Upper lobe of right lung (tissue), 1 donor: ENCODE results near the gene TMEM8B. TPM values are rescaled to one million over a fixed set of nuclear protein-coding genes. Genes with fewer than 3 reads are reported as not detected.

Source experiments
- ATAC-seq: fragments of 200-7000 bp; cut with Tn5 transposase; one replicate; pipeline ENCODE4 v1.9.1; 2020; ENCODE audit warnings: mild to moderate bottlenecking, moderate library complexity
- DNase-seq: peaks from one replicate; pipeline ENCODE4 v3.0.0-alpha.2; 2020
- H3K27ac ChIP-seq: fragments of 200-600 bp; one replicate; pipeline ENCODE4 v1.8.0; 2022
- H3K27me3 ChIP-seq: fragments of 200-600 bp; one replicate; pipeline ENCODE4 v1.8.0; 2022; ENCODE audit warnings: mild to moderate bottlenecking
- H3K36me3 ChIP-seq: fragments of 200-600 bp; one replicate; pipeline ENCODE4 v1.8.0; 2022
- H3K4me1 ChIP-seq: fragments of 200-600 bp; one replicate; pipeline ENCODE4 v1.8.0; 2022
- H3K4me3 ChIP-seq: fragments of 200-600 bp; one replicate; pipeline ENCODE4 v1.8.0; 2022; ENCODE audit warnings: mild to moderate bottlenecking
- H3K9me3 ChIP-seq: fragments of 200-600 bp; one replicate; pipeline ENCODE4 v1.8.0; 2022
- intact Hi-C: fragments of 100-400 bp; cut with DNase I; formaldehyde crosslinking; loops from one replicate; pipeline ENCODE4 v1.11.0; 2022
- total RNA-seq: library from RNA; stranded (reverse); fragmentation: NEBNext Ultra II Directional; extraction: Animal tissue kit (Norgen Biotek cat#: 25700); gene quantifications from one replicate; pipeline ENCODE4 v1.2.1, GENCODE V29; 2021
- TF ChIP-seq, protein P1 (sequence below): fragments of 200-600 bp; IDR thresholded peaks from one replicate; pipeline ENCODE4 v1.8.0; 2022; ENCODE audit warnings: antibody characterized with exemption
- donor health status: DM: no; HTN: yes; CAD: no; lungs with severe emphysema.

TMEM8B gene
- total RNA-seq, 1 donor from 2014 or later = 13.7 TPM

DNA sequence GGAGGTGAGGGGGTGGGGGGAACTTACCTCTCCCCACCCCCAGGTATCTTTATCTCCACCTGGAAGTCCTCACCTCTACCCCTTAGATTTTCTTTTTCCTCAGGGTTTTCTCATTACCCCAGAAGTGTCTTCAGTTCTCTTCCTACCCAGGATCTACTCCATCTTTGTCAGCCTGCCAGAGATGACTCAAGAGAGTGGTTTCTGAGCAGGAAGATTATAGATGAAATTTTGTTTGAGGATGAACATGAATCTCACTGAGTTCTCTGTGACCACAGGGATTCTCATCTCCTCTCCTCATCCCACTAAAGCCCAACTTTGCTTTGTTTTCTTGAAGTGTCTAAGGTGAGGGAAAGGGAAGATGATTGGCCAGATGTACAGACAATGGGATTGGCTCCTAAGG lies 9.0 kb upstream of the TMEM8B start:
- DNase-seq = no peak
- H3K4me3 ChIP-seq = no peak overlapping the region
- intact Hi-C loops = loop anchor here (10.0 kb wide), 1 partner anchor 55 kb away; the partner anchor contains the start of gene OR13J1
- ATAC-seq = no peak
- no peaks in the 10 kb centered on the region for H3K36me3 ChIP-seq
- H3K4me1 ChIP-seq = no peaks in the 10 kb centered on the region
- TF ChIP-seq, protein P1, sequence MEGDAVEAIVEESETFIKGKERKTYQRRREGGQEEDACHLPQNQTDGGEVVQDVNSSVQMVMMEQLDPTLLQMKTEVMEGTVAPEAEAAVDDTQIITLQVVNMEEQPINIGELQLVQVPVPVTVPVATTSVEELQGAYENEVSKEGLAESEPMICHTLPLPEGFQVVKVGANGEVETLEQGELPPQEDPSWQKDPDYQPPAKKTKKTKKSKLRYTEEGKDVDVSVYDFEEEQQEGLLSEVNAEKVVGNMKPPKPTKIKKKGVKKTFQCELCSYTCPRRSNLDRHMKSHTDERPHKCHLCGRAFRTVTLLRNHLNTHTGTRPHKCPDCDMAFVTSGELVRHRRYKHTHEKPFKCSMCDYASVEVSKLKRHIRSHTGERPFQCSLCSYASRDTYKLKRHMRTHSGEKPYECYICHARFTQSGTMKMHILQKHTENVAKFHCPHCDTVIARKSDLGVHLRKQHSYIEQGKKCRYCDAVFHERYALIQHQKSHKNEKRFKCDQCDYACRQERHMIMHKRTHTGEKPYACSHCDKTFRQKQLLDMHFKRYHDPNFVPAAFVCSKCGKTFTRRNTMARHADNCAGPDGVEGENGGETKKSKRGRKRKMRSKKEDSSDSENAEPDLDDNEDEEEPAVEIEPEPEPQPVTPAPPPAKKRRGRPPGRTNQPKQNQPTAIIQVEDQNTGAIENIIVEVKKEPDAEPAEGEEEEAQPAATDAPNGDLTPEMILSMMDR = no peak
- no peak overlapping the region for H3K27ac ChIP-seq
- H3K27me3 ChIP-seq = no peaks in the 10 kb centered on the region
- H3K9me3 ChIP-seq = no peaks in the 10 kb centered on the region

DNA sequence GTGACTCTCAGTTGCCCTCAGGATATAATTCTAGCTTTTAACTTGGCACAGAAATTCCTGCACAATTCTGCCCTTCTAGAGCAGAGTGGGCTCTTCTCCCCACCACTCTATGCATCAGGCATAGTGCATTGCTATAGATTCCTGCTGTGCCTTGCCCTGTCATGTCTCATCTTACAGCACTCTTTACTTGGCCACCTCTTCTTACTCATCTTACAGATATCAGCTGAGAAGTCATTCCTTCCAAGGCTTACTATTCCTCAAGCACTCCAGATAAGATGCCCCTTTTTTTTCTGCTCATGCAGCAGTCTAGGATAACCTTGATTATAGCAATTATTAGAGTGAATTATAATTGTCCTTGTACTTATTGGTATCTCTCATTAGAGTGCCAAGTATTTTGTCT lies 6.1 kb upstream of the TMEM8B start:
- H3K4me3 ChIP-seq = no peak overlapping the region
- H3K27me3 ChIP-seq = no peaks in the 10 kb centered on the region
- intact Hi-C loops = loop anchor here (10.0 kb wide), 1 partner anchor 52 kb away; the partner anchor contains the start of gene OR13J1

DNA sequence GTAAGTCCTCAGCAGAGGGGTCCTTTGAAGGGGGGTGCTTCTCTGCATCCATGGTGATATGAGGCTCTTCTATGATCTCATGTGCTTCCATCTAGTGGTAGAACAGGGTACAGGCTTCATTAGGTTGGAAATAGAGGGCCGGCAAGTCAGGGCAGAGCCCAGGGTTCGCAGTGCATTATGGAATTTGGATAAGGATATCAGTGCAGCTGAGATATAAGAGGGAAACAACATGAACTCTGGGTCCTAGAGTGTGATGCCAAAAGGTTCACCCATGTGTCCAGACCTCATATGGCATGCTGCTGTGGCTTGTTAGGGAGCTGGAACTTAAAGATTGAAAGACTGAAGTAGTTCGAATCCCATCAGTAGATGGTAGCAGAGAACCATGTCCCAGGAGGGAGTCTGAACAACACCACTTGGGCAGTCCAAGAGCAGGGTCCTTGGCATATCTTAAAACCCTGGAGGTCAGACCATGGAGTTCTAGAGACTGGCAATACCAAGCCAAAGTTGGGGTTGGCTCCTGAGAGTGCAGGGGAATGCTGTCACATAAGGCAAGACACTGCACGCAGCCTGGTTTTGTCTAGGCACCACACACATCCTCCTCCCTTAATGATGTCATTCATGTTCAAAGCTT lies 2.8 kb upstream of the TMEM8B start:
- H3K36me3 ChIP-seq = no peaks in the 10 kb centered on the region
- TF ChIP-seq, protein P1 = peak; percentile 85
- no peak overlapping the region for H3K27ac ChIP-seq
- peaks cover 7% of the 10 kb centered on the region for H3K4me1 ChIP-seq
- H3K9me3 ChIP-seq = no peaks in the 10 kb centered on the region
- peak; percentile 71 for ATAC-seq
- no peak overlapping the region for H3K4me3 ChIP-seq
- intact Hi-C loops = loop anchor here (10.0 kb wide), 1 partner anchor 49 kb away; the partner anchor contains the start of gene OR13J1
- DNase-seq = no peak
- H3K27me3 ChIP-seq = no peaks in the 10 kb centered on the region

More for the DNA sequence above, 6.1 kb upstream of the TMEM8B start:
- H3K9me3 ChIP-seq = no peaks in the 10 kb centered on the region
- H3K27ac ChIP-seq = no peak overlapping the region
- no peaks in the 10 kb centered on the region for H3K4me1 ChIP-seq
- no peaks in the 10 kb centered on the region for H3K36me3 ChIP-seq
- DNase-seq = no peak
- TF ChIP-seq, protein P1 = no peak
- no peak for ATAC-seq

DNA sequence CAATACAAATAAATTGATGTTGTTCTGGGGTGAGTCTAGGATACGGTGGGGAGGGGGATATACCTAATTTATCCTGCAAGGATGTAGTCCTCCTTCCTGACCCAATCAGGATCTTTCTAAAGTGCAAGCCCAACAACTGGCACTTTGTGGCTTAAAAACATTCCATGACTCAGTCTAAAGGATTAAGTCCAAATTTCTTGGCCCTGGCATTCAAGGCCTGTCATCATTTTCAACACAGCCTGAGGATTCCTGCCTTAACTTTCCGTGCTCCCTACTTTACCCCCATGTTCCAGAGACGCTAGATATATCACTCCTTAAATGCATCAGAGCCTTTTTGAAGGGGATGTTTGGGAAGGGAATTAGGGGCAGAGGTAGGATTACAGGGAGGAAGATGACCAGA lies 1.5 kb upstream of the TMEM8B start:
- H3K4me1 ChIP-seq = peaks cover 7% of the 10 kb centered on the region
- TF ChIP-seq, protein P1 = no peak
- DNase-seq = no peak
- no peak for ATAC-seq
- no peaks in the 10 kb centered on the region for H3K9me3 ChIP-seq
- intact Hi-C loops = loop anchor here (10.0 kb wide), 1 partner anchor 47 kb away; the partner anchor contains the start of gene OR13J1
- no peak overlapping the region for H3K27ac ChIP-seq
- H3K36me3 ChIP-seq = no peaks in the 10 kb centered on the region
- H3K27me3 ChIP-seq = no peaks in the 10 kb centered on the region
- no peak overlapping the region for H3K4me3 ChIP-seq

DNA sequence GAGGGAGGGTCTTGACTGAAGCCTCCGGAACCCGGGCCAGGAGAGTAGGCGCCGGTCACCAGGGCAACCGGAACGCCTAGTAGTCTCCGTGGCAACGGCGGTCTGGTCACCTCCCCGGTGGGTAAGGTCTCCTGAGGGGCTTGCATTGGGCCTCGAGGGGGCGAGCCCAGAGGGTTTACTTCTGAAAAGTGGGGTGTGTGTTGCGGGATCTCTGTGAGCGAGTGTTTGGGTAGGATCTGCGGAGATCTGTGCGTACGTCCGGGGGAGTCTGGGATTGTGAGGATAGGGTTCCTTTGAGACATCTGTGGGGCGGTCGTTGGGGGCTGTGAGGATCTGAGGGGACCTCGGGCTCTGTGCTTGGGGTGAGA lies 328 bp upstream of the TMEM8B start, which contains the start of gene FAM221B:
TSS of gene FAM221B (minus strand) at position 17 of the 368 bp plus-strand sequence. CDS start 2,571 bp downstream, outside the sequence.
- intact Hi-C loops = loop anchor here (10.0 kb wide), 1 partner anchor 46 kb away; the partner anchor contains the start of gene OR13J1
- Histone ChIP-seq H3K4me3 (peak within 1 kb of the TSS; percentile 69), H3K4me1 (peaks cover 16% of the 10 kb centered on the region), H3K27me3 (no peaks in the 10 kb centered on the region), H3K27ac (peak within 1 kb of the TSS; percentile 90), H3K9me3 (no peaks in the 10 kb centered on the region), H3K36me3 (no peaks in the 10 kb centered on the region)
- no peak for ATAC-seq
- TF ChIP-seq, protein P1 = no peak
- DNase-seq = no peak
